Uterus (tissue), 4 donors: Measurements from ENCODE around the gene RPLP2. TPM values are rescaled to one million over a fixed set of nuclear protein-coding genes. Genes with fewer than 3 reads are reported as not detected.

Experiments used
- DNase-seq, 2 donors: peaks; one replicate each; pipeline ENCODE4 v3.0.0-alpha.2; 2019 to 2020
- H3K27ac ChIP-seq, 2 donors: fragments of 200-600 bp; sonication (generic); 1 replicate in 1 of 2; 2 replicates in 1 of 2; pipeline ENCODE4 v1.5.1; 2016 to 2018
- H3K27me3 ChIP-seq, 2 donors: fragments of 200-600 bp; sonication (generic); one replicate each; pipeline ENCODE4 v1.5.1; 2018 to 2019; ENCODE audit warnings: control low read depth in 1 of 2
- H3K36me3 ChIP-seq, 2 donors: fragments of 200-600 bp; sonication (generic); one replicate each; pipeline ENCODE4 v1.5.1; 2019; ENCODE audit warnings: control low read depth in 1 of 2
- H3K4me1 ChIP-seq, 2 donors: fragments of 200-600 bp; sonication (generic); one replicate each; pipeline ENCODE4 v1.5.1; 2018 to 2019; ENCODE audit warnings: control low read depth in 1 of 2
- H3K4me3 ChIP-seq, 2 donors: fragments of 200-600 bp; sonication (generic); 1 replicate in 1 of 2; 2 replicates in 1 of 2; pipeline ENCODE4 v1.5.1; 2018 to 2019; ENCODE audit warnings: mild to moderate bottlenecking in 1 of 2
- H3K9me3 ChIP-seq, 2 donors: fragments of 200-600 bp; sonication (generic); one replicate each; pipeline ENCODE4 v1.5.1; 2019; ENCODE audit warnings: control low read depth in 1 of 2
- CTCF ChIP-seq, 4 experiments: fragments of 200-600 bp in 2 of 4; fragments of 450-650 bp in 2 of 4; sonication (generic) in 2 of 4; IDR thresholded peaks; one replicate each; pipeline ENCODE4 v1.5.1; 2016 to 2019; ENCODE audit warnings: antibody characterized with exemption in 4 of 4, mild to moderate bottlenecking in 2 of 4, moderate library complexity in 1 of 4
- POLR2A ChIP-seq, 2 donors: fragments of 450-650 bp; IDR thresholded peaks; one replicate each; pipeline ENCODE4 v1.6.1; 2016; ENCODE audit warnings: antibody characterized with exemption in 2 of 2, mild to moderate bottlenecking in 1 of 2, moderate library complexity in 1 of 2
- intact Hi-C: fragments of 100-400 bp; cut with DNase I; formaldehyde crosslinking; loops from one replicate; pipeline ENCODE4 v1.15.1; 2023; ENCODE audit warnings: low total_unique reads
- total RNA-seq, 4 donors: library from RNA; depleted of rRNA in 3 of 4; stranded (reverse); fragments of >200 nt in 3 of 4; gene quantifications; one replicate each; pipeline versions ENCODE4 v1.1.0 to v1.2.4, GENCODE V29; 2014 to 2023
- donor health status: DM: yes; HTN: yes; CAD: no.

Gene RPLP2
- total RNA-seq, 4 donors from 2014 or later: 100 to 1,968 (median 496) TPM

GRCh38 chr11:770642-771616, 38.8 kb upstream of the RPLP2 start:
- Histone ChIP-seq H3K36me3 (no peaks in the 10 kb centered on the region), H3K4me3 (no peak overlapping the region), H3K9me3 (no peaks in the 10 kb centered on the region), H3K27ac (no peak overlapping the region), H3K27me3 (no peaks in the 10 kb centered on the region), H3K4me1 (peaks cover 0 to 6% of the 10 kb centered on the region in 2 donors)
- TF ChIP-seq POLR2A (IDR thresholded peaks at IDR 0.05) (no peak), CTCF (IDR thresholded peaks at IDR 0.05) (no peak)
- intact Hi-C loops: no loop called here
- no peak for DNase-seq

GRCh38 chr11:771617-772204, 38.1 kb upstream of the RPLP2 start:
- Histone ChIP-seq H3K36me3 (no peaks in the 10 kb centered on the region), H3K27me3 (no peaks in the 10 kb centered on the region), H3K27ac (no peak overlapping the region), H3K4me1 (peaks cover 0 to 14% of the 10 kb centered on the region in 2 donors), H3K4me3 (no peak overlapping the region), H3K9me3 (no peaks in the 10 kb centered on the region)
- TF ChIP-seq POLR2A (IDR thresholded peaks at IDR 0.05) (no peak), CTCF (IDR thresholded peaks at IDR 0.05) (no peak)
- DNase-seq: no peak
- intact Hi-C loops: no loop called here

- TF ChIP-seq POLR2A (IDR thresholded peaks at IDR 0.05) (no peak), CTCF (IDR thresholded peaks at IDR 0.05) (no peak)
- intact Hi-C loops: no loop called here
- Histone ChIP-seq H3K27ac (no peak overlapping the region), H3K9me3 (no peaks in the 10 kb centered on the region), H3K4me1 (peaks cover 0 to 15% of the 10 kb centered on the region in 2 donors), H3K27me3 (no peaks in the 10 kb centered on the region), H3K36me3 (no peaks in the 10 kb centered on the region), H3K4me3 (no peak overlapping the region)
- peak in 1 of 2 donors; percentile 26 for DNase-seq
Measured at GRCh38 chr11:772429-773390, 37.1 kb upstream of the RPLP2 start.

- Histone ChIP-seq H3K36me3 (no peaks in the 10 kb centered on the region), H3K4me3 (no peak overlapping the region), H3K27me3 (no peaks in the 10 kb centered on the region), H3K4me1 (peaks cover 0 to 18% of the 10 kb centered on the region in 2 donors), H3K9me3 (no peaks in the 10 kb centered on the region), H3K27ac (no peak overlapping the region)
- DNase-seq: no peak
- intact Hi-C loops: no loop called here
- no peak for TF ChIP-seq CTCF (IDR thresholded peaks at IDR 0.05)
- TF ChIP-seq POLR2A (IDR thresholded peaks at IDR 0.05): no peak
Measured at GRCh38 chr11:773425-773824, 36.3 kb upstream of the RPLP2 start.
